Nephron progenitor cell (in vitro differentiated cells): ENCODE measurements around the gene TRERF1.
A peak's percentile ranks its signal among the peaks of the same experiment; 100 is the strongest.

ENCODE experiments used
- DNase-seq: peaks from one replicate; pipeline ENCODE4 v3.0.0; 2021
- H3K27ac Mint-ChIP-seq: 2 replicates; pipeline ENCODE4 v1.8.0; 2021; ENCODE audit warnings: mild to moderate bottlenecking, moderate library complexity, mixed read lengths
- H3K27me3 Mint-ChIP-seq: 2 replicates; pipeline ENCODE4 v1.8.0; 2021; ENCODE audit warnings: mild to moderate bottlenecking, low read depth, mixed read lengths; ENCODE audit not compliant: poor library complexity
- H3K36me3 Mint-ChIP-seq: 2 replicates; pipeline ENCODE4 v1.8.0; 2021; ENCODE audit warnings: low read depth, mixed read lengths
- H3K4me1 Mint-ChIP-seq: 2 replicates; pipeline ENCODE4 v1.8.0; 2021; ENCODE audit warnings: mixed read lengths
- H3K4me3 Mint-ChIP-seq: 2 replicates; pipeline ENCODE4 v1.8.0; 2021; ENCODE audit warnings: mild to moderate bottlenecking, moderate library complexity, mixed read lengths
- H3K9me3 Mint-ChIP-seq: 2 replicates; pipeline ENCODE4 v1.8.0; 2021; ENCODE audit warnings: mild to moderate bottlenecking, moderate library complexity, mixed read lengths
- CTCF ChIP-seq: fragments of 200-600 bp; sonication (generic); IDR thresholded peaks from 2 replicates; pipeline ENCODE4 v1.5.0; 2021; ENCODE audit warnings: antibody characterized with exemption

TRERF1 gene

DNA sequence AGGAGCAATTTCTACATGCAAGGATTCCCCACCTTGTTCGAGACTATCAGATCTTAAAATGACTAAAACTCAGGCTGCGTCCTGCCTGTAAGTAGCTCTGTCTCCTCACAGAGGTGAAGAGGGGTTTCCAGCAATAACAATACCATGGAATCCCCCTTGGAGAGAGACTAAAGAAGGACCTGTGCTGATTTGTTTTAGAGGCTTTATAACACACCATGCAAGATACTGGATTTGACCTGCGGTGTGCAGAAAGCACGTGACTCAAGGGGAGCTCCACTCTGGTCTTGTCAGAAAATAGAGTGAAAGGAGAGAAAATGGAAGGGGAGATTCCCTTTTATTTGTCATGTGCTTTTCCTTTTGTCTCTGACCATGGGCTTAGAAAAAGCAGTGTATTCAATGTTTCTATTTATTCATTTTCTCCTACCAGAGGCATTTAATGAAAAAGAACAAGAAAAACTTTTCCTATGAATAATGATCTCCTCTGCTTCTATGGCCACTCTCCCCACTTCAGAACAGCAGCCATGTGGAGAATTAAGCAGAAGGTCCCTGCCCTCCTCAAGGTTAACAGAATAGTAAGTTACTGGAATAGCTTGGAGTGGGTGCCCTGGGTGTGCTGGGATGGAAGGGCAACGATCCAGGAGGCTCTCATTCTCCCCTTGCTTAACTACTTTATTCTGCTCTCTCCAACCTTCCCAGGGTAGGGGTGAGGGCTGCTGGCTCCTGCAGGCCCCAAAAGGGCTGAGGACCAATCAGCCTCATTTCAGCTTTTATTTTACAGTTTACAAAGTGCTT lies 214.8 kb downstream of the TRERF1 start:
- Mint-ChIP-seq H3K27me3 (peaks cover 18% of the 10 kb centered on the region), H3K27ac (no peak overlapping the region), H3K4me3 (no peak overlapping the region), H3K9me3 (peaks cover 4% of the 10 kb centered on the region), H3K36me3 (peaks cover 14% of the 10 kb centered on the region), H3K4me1 (peaks cover 34% of the 10 kb centered on the region)
- no peak for TF ChIP-seq CTCF
- DNase-seq: no peak

DNA sequence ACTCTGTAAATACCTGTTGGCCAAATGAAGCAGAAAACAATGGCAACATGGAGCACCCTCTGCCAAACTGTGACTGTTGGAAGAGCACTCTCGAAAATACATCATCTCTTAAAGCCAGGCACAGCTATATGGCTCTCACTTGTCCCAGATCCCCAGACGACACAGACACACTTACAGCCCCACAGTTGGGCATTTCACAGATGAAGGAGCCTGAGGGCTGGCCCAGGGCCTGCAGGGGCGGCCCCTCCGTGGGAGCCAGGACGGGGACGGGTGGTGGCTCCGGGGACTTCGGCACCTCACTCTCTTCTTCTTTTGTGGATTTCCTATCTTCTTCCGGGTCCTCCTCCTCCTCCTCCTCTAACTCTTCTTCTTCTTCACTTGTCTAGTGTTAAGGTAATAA lies 215.7 kb downstream of the TRERF1 start:
- H3K9me3 Mint-ChIP-seq: peaks cover 4% of the 10 kb centered on the region
- peaks cover 17% of the 10 kb centered on the region for H3K36me3 Mint-ChIP-seq
- no peak for DNase-seq
- H3K4me3 Mint-ChIP-seq: no peak overlapping the region
- H3K27me3 Mint-ChIP-seq: peaks cover 14% of the 10 kb centered on the region
- TF ChIP-seq CTCF: no peak
- peak overlapping the region; percentile 30 for H3K27ac Mint-ChIP-seq
- peaks cover 34% of the 10 kb centered on the region for H3K4me1 Mint-ChIP-seq

GRCh38 chr6:42232035-42232434 lies 219.7 kb downstream of the TRERF1 start:
- no peak for TF ChIP-seq CTCF
- peaks cover 13% of the 10 kb centered on the region for H3K27me3 Mint-ChIP-seq
- H3K9me3 Mint-ChIP-seq: peaks cover 4% of the 10 kb centered on the region
- peaks cover 23% of the 10 kb centered on the region for H3K4me1 Mint-ChIP-seq
- peaks cover 13% of the 10 kb centered on the region for H3K36me3 Mint-ChIP-seq
- no peak for DNase-seq
- H3K27ac Mint-ChIP-seq: no peak overlapping the region
- no peak overlapping the region for H3K4me3 Mint-ChIP-seq

DNA sequence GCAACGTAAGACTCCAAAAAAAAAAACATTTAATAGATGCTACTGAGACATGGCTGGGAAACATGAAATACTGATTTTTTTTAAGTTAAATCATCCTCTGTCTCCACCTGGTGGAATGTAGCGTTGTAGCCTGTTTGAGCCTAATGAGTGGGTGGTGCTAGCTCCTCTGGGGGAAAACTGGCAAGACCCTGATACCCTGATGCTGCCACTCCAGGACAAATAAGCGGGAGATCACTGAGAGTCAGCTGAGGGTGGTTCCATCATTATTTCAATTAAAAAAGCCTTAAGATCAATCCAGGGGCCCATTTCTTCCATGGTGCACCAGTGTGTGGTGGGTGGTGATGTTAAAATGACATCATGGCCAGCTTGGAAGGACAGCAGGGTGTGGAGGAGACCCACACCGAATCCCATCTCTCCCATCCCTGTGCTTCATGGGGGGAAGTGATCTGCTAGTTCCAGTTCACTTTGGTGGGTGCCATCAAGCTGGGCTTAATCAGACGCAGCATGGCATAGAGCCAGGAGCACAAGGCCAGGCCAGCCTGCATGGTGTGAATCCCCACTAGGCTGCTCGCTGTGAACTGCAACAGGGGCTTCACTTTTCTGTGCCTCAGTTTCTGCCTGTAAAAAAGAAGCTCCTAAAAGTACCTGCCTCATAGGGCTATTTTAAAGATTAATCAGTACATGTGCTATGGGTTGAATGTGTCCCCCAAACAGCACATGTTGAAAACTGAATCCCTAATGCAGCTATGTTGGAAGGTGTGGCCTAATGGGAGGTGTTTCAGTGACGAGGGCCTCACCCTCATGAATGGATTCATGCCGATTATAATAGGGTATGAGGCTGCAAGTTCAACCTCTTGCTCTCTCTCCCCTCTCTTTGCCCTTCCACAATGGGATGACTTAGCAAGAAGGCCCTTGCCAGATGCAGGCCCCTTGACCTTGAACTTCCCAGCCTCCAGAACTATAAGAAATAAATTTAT lies 221.1 kb downstream of the TRERF1 start:
- H3K9me3 Mint-ChIP-seq: peaks cover 4% of the 10 kb centered on the region
- no peak for DNase-seq
- peaks cover 11% of the 10 kb centered on the region for H3K27me3 Mint-ChIP-seq
- peaks cover 23% of the 10 kb centered on the region for H3K4me1 Mint-ChIP-seq
- no peak overlapping the region for H3K27ac Mint-ChIP-seq
- H3K36me3 Mint-ChIP-seq: peaks cover 13% of the 10 kb centered on the region
- H3K4me3 Mint-ChIP-seq: no peak overlapping the region
- no peak for TF ChIP-seq CTCF

- no peak for TF ChIP-seq CTCF
- Mint-ChIP-seq H3K27ac (no peak overlapping the region), H3K4me3 (no peak overlapping the region), H3K36me3 (peaks cover 13% of the 10 kb centered on the region), H3K9me3 (peaks cover 4% of the 10 kb centered on the region), H3K4me1 (peaks cover 24% of the 10 kb centered on the region), H3K27me3 (peaks cover 11% of the 10 kb centered on the region)
- DNase-seq: no peak
These were observed 222.1 kb downstream of the TRERF1 start for GRCh38 chr6:42229506-42230119.
